Measurements from ENCODE around the gene WWOX.

DNA sequence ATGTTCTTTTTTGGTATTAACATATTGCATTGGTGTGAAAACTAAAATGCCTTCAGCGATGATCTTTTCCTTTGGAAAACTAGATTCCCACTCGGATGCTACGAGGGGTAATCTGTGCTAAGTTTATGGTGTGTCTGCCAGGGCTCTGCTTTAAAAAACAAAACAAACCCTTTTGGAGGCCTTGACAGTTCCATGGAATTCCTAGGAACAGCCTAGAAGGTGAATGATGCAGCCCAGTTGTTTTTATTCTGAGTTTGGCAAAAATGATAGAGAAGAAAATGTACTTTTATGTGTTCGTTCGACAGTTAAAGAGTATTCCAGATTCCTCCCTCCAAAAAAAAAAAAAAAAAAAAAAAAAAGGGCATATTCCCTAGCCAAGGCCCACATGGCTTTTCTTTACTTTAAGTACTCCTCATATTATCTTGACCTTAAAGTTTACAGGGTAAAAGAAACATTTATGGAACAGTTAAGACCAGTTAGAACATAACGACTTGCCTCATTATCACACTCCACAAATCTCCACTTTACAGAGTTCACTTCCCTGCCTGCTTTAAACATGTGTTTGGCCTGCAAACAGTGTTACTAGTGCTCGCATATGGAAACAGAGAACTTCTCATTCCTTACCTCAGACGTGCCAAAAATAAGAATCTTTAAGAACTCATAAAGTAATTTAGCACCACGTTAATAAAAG lies 159.1 kb downstream of the WWOX start:
- TF ChIP-seq POLR2AphosphoS5 (IDR thresholded peaks at IDR 0.05; ENCODE audit: low read depth, low read length) (no peak), POLR2A (IDR thresholded peaks at IDR 0.05; ENCODE audit: low read depth, low read length) (no peak), TAF1 (IDR thresholded peaks at IDR 0.05; ENCODE audit: low read depth, low read length) (no peak)

Measured in GM12891 (cell line).